Stimulated activated CD4-positive, alpha-beta T cell treated with anti-CD3 and anti-CD28 coated beads, Interleukin-1b, Interleukin-23, amount 100 ng/mL, for 24 hours (primary cell): ENCODE results near the gene RNASEH2A.

Source experiments
- DNase-seq, 4 experiments: peaks; one replicate each; pipeline ENCODE4 v3.0.0-alpha.2; 2020; ENCODE audit warnings: low read depth in 4 of 4, low spot score in 1 of 4

The RNASEH2A gene

GRCh38 chr19:12858041-12858928 is 51.9 kb downstream of the RNASEH2A start:
- DNase-seq: no peak

GRCh38 chr19:12859546-12859945 is 53.2 kb downstream of the RNASEH2A start:
- DNase-seq: no peak
